ENCODE measurements around the gene HNRNPA3.

DNA sequence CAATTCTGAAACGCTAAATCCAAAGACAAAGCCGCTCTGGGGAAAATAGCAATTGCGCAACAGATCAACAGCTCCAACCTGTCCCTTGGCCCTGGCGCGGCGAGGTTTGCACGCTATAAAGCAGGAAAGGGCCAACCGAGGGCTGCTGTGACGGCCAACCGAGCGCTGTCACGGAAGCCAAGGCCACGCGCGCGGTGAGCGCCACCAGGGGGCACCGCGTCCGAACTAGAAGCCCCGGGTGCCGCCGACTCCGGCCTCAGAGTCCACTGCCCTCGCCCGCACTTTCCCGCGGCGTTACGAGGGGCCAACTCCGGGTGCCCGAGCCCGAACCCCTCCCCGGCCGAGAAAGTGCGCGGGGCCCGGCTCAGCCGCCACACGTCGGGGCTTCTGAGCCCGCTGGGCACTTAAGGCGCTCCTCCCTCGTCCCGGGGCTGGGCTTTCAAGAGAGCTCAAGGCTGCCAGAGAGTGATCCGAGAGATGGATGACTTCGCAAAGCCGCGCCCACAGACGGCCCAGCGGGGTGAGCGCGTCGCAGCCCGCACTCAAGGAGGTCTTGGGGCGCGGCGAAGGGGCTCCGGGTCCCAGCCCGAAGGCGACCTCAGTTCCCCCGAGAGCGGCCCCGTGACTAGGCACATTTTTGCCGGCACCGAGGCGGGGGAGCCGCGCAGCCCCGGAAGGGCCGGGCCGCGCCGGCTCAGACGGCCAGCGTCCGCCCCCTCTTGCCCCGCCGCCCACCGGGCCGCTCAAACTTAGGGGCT is 51.0 kb downstream of the HNRNPA3 start:
- TF ChIP-seq, protein P1, sequence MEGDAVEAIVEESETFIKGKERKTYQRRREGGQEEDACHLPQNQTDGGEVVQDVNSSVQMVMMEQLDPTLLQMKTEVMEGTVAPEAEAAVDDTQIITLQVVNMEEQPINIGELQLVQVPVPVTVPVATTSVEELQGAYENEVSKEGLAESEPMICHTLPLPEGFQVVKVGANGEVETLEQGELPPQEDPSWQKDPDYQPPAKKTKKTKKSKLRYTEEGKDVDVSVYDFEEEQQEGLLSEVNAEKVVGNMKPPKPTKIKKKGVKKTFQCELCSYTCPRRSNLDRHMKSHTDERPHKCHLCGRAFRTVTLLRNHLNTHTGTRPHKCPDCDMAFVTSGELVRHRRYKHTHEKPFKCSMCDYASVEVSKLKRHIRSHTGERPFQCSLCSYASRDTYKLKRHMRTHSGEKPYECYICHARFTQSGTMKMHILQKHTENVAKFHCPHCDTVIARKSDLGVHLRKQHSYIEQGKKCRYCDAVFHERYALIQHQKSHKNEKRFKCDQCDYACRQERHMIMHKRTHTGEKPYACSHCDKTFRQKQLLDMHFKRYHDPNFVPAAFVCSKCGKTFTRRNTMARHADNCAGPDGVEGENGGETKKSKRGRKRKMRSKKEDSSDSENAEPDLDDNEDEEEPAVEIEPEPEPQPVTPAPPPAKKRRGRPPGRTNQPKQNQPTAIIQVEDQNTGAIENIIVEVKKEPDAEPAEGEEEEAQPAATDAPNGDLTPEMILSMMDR (IDR thresholded peaks at IDR 0.05): peak; percentile 75
- TF ChIP-seq EZH2 (IDR thresholded peaks at IDR 0.05) (peak; percentile 23), EZH2phosphoT487 (IDR thresholded peaks at IDR 0.05) (peak; percentile 5)
